Heart left ventricle (tissue), 16 donors: ENCODE data around the gene KCNJ18. TPM values are rescaled to one million over a fixed set of nuclear protein-coding genes. Genes with fewer than 3 reads are reported as not detected.
A peak's percentile ranks its signal among the peaks of the same experiment; 100 is the strongest.
"Not testable (repeated sequence)": the region's sequence is repeated elsewhere in the genome, so short reads cannot be mapped to it uniquely, and the experiment has no call there.

Source experiments
- ATAC-seq, 4 donors: fragments of 200-7000 bp; cut with Tn5 transposase; one replicate each; pipeline ENCODE4 v1.9.1; 2020 to 2022; ENCODE audit warnings: moderate library complexity in 4 of 4, mild to moderate bottlenecking in 3 of 4, moderate number of reproducible peaks in 1 of 4
- DNase-seq, 5 donors: peaks; one replicate each; pipeline ENCODE4 v3.0.0-alpha.2; 2020
- H3K27ac ChIP-seq, 12 donors: fragments of 200-600 bp; sonication (generic) in 4 of 12; one replicate each; pipeline versions ENCODE4 v1.5.0 to v1.8.0; 2016 to 2022; ENCODE audit warnings: mild to moderate bottlenecking in 2 of 12
- H3K27me3 ChIP-seq, 9 donors: fragments of 200-600 bp; sonication (generic) in 2 of 9; one replicate each; pipeline versions ENCODE4 v1.5.1 to v1.8.0; 2016 to 2022; ENCODE audit warnings: mild to moderate bottlenecking in 3 of 9
- H3K36me3 ChIP-seq, 9 donors: fragments of 200-600 bp; sonication (generic) in 2 of 9; one replicate each; pipeline versions ENCODE4 v1.5.0 to v1.8.0; 2018 to 2022; ENCODE audit warnings: mild to moderate bottlenecking in 2 of 9
- H3K4me1 ChIP-seq, 12 donors: fragments of 200-600 bp; sonication (generic) in 4 of 12; one replicate each; pipeline versions ENCODE4 v1.5.0 to v1.8.0; 2016 to 2022; ENCODE audit warnings: mild to moderate bottlenecking in 3 of 12
- H3K4me3 ChIP-seq, 12 donors: fragments of 200-600 bp; sonication (generic) in 4 of 12; one replicate each; pipeline versions ENCODE4 v1.5.0 to v1.8.0; 2017 to 2022; ENCODE audit warnings: mild to moderate bottlenecking in 9 of 12, moderate library complexity in 4 of 12
- H3K9me3 ChIP-seq, 12 donors: fragments of 200-600 bp; sonication (generic) in 4 of 12; one replicate each; pipeline versions ENCODE4 v1.5.0 to v1.8.0; 2016 to 2022; ENCODE audit warnings: mild to moderate bottlenecking in 1 of 12
- POLR2A ChIP-seq, 2 donors: fragments of 450-650 bp; IDR thresholded peaks; one replicate each; pipeline ENCODE4 v1.6.1; 2017; ENCODE audit warnings: antibody characterized with exemption in 2 of 2, mild to moderate bottlenecking in 2 of 2, moderate library complexity in 2 of 2
- WGBS, 4 donors: extraction: QIAGEN DNeasy Blood & Tissue Kit in 2 of 4; methylation state at CpG; one replicate each; pipeline versions ENCODE4 v1.1.5 to v1.1.7; 2013 to 2018; 5-methylcytosine and 5-hydroxymethylcytosine counted together
- intact Hi-C, 10 donors: fragments of 100-400 bp; cut with DNase I; formaldehyde crosslinking; loops; one replicate each; pipeline versions ENCODE4 v1.11.1 to v1.14.2; 2022
- polyA plus RNA-seq, 2 donors: library from polyadenylated mRNA; stranded (reverse); fragments of 200-250 nt; gene quantifications; one replicate each; pipeline ENCODE4 v1.2.3, GENCODE V29; 2013
- total RNA-seq, 9 donors: library from RNA; depleted of rRNA in 2 of 9; stranded (reverse); fragments of >200 nt in 2 of 9; fragmentation: NEBNext Ultra II Directional in 3 of 9; extraction: Animal tissue kit (Norgen Biotek cat#: 25700) in 3 of 9; gene quantifications; one replicate each; pipeline versions ENCODE4 v1.1.0 to v1.2.4, GENCODE V29; 2016 to 2023
- TF ChIP-seq, protein P1 (sequence below), 12 donors: fragments of 200-600 bp; sonication (generic) in 4 of 12; IDR thresholded peaks; one replicate each; pipeline versions ENCODE4 v1.5.0 to v1.8.0; 2018 to 2022; ENCODE audit warnings: antibody characterized with exemption in 12 of 12, mild to moderate bottlenecking in 5 of 12
- donor health status: ischemic (EF 13 %, LVEDD 7.1; RV severe dilation, severe dysfunction).
- donor health status: healthy with polysubstance abuse.
- donor health status: DM: no; HTN: yes; CAD: no.
- donor health status: DM: no; HTN: no; CAD: no.
- donor health status: ischemic (EF 25% LVEDD 6.9; RV normal size, moderate dysfunction).
- donor health status: ischemic (EF 25% LVEDD 5.7; RV mildly dilated, moderate dysfunction).
- donor health status: healthy.
- donor health status: DM: yes; HTN: yes; CAD: no.
- donor health status: ischemic (EF 35%, LVEDD 5.7; RV mildly dilated, moderate dysfunction).
- donor health status: nonischemic (EF 11% LVEDD 7.7; RV severe dilation, severe dysfunction).
- donor health status: DM: yes; HTN: yes; CAD: no.
- donor health status: PGD.
- donor health status: ischemic (EF 29% LVEDD 5.4; RV normal size, mild dysfunction).
- donor health status: nonischemic (EF 23%, LVEDD 6.1; RV moderate dilation, normal function).

The KCNJ18 gene
- total and polyA plus RNA-seq, 11 donors: not detected

GRCh38 chr17:21685061-21685795 lies 7.1 kb upstream of the KCNJ18 start:
- intact Hi-C loops: loop anchor here in 1 of 10 donors (5.0 kb wide), 1 partner anchor 283 kb away; no protein-coding TSS in a partner anchor
- ATAC-seq, H3K27ac ChIP-seq, H3K36me3 ChIP-seq, H3K4me3 ChIP-seq, H3K4me1 ChIP-seq, H3K9me3 ChIP-seq, DNase-seq: not testable (repeated sequence)
- H3K27me3 ChIP-seq: peaks cover 0 to 11% (median 0%) of the 10 kb centered on the region in 9 donors
- 78 to 87% (median 81%) methylated on average over 41 to 42 of the region's 42 CpGs for WGBS, 4 donors

DNA sequence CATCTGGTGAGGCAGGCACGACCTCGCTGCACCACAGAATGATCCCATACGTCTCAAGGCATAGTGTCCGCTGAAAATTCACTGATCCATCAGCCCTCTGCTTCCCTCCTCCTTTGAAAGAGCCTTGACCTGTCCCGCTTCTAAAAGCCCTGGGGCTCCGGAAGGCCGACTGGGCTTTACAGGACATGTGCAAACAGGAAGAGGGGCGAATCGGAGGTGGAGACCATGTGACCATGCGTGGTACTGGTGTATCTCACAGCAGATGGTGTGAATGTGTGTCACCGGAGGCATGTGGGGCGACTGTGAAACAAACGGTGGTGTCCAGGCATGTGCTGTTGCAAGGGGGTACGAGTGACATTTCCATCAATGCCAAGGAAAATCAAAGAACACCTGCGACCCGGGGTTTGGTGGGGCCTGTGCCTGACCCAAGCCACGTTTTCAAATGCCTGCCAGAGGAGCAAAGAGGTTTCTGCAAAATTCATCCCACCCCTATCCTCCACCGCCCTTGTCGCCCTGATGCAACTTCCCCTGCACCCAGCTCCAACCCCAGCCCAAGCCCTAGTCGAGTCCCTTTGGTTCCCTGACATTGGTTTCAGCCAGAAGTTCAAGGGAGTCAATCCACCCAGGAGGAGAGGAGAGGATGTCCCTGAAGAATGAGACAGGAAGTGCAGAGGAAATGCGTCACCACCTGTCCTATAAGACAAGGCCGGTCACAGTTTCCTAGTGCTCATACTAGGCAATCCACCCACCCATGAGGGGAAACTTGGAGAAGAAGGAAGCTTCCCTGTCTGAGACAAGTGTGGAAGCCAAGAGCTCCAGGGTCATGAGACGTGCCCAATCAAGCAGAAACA lies 5.9 kb upstream of the KCNJ18 start:
- Histone ChIP-seq H3K4me1 (no peaks in the 10 kb centered on the region), H3K27me3 (peaks cover 0 to 11% (median 0%) of the 10 kb centered on the region in 9 donors), H3K36me3 (no peaks in the 10 kb centered on the region), H3K9me3 (no peaks in the 10 kb centered on the region), H3K27ac (no peak overlapping the region), H3K4me3 (no peak overlapping the region)
- DNase-seq (peak in 1 of 5 donors; percentile 27), ATAC-seq (no peak)
- 66 to 74% (median 67%) methylated on average over 17 to 23 of the region's 23 CpGs for WGBS, 4 donors
- intact Hi-C loops: loop anchor here in 1 of 10 donors (5.0 kb wide), 1 partner anchor 284 kb away; no protein-coding TSS in a partner anchor
- TF ChIP-seq, protein P1, sequence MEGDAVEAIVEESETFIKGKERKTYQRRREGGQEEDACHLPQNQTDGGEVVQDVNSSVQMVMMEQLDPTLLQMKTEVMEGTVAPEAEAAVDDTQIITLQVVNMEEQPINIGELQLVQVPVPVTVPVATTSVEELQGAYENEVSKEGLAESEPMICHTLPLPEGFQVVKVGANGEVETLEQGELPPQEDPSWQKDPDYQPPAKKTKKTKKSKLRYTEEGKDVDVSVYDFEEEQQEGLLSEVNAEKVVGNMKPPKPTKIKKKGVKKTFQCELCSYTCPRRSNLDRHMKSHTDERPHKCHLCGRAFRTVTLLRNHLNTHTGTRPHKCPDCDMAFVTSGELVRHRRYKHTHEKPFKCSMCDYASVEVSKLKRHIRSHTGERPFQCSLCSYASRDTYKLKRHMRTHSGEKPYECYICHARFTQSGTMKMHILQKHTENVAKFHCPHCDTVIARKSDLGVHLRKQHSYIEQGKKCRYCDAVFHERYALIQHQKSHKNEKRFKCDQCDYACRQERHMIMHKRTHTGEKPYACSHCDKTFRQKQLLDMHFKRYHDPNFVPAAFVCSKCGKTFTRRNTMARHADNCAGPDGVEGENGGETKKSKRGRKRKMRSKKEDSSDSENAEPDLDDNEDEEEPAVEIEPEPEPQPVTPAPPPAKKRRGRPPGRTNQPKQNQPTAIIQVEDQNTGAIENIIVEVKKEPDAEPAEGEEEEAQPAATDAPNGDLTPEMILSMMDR (IDR thresholded peaks at IDR 0.05): no peak
- no peak for TF ChIP-seq POLR2A (IDR thresholded peaks at IDR 0.05)

DNA sequence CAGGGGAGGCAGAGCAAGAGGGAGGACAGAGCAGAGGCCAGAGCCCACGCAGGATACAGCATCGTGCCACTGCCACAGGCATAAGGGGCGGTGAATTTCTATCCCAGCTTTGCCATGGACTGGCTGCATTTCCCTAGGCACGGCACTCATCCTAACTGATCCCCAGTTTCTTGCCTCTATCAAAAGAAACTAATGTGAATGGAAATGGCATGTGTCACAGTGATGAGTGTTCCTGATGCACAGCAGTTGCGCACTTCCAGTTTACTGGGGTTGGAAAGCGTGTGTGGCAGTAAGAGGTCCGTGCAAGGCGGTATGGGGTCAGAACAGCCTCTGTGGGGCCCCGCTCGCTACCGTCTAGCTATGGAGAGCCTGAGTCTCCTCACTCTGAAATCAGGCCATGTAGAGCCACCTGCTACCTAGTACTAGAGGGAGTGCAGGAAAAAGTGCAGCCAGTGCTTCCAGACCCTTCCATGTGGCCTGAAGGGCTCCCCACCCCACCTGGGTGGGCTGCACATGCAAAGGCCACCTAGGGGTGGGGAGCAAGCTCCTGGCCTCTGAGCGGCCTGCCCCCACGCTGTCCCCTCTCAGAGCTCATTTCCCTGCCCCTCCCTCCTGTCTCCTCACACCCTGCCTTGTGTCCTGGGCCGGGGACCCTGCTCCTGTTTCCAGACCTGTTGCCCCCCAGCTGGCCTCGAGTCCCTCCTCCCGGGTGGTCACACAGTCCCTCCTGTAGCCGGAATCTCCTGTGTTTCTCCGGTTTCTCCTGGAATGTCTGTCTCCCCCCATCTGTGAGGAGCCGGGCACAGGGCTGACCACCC lies 5.0 kb upstream of the KCNJ18 start:
- Histone ChIP-seq H3K4me1 (no peaks in the 10 kb centered on the region), H3K9me3 (no peaks in the 10 kb centered on the region), H3K27me3 (peaks cover 0 to 11% (median 0%) of the 10 kb centered on the region in 9 donors), H3K36me3 (no peaks in the 10 kb centered on the region), H3K27ac (no peak overlapping the region), H3K4me3 (no peak overlapping the region)
- 72 to 80% (median 77%) methylated on average over 19 of the region's 19 CpGs for WGBS, 4 donors
- intact Hi-C loops: loop anchor here in 1 of 10 donors (5.0 kb wide), 1 partner anchor 285 kb away; no protein-coding TSS in a partner anchor
- ATAC-seq (peak in 2 of 4 donors; percentile 18 to 28), DNase-seq (peak in 1 of 5 donors; percentile 39)
- TF ChIP-seq POLR2A (IDR thresholded peaks at IDR 0.05): no peak
- TF ChIP-seq, protein P1 (IDR thresholded peaks at IDR 0.05): no peak

GRCh38 chr17:21688293-21688949 lies 3.9 kb upstream of the KCNJ18 start:
- intact Hi-C loops: loop anchor here in 1 of 10 donors (5.0 kb wide), 1 partner anchor 286 kb away; no protein-coding TSS in a partner anchor
- Histone ChIP-seq H3K27ac (no peak overlapping the region), H3K4me1 (no peaks in the 10 kb centered on the region), H3K36me3 (no peaks in the 10 kb centered on the region), H3K27me3 (peaks cover 0 to 11% (median 0%) of the 10 kb centered on the region in 9 donors), H3K4me3 (no peak overlapping the region), H3K9me3 (no peaks in the 10 kb centered on the region)
- WGBS, 4 donors: 65 to 76% (median 74%) methylated on average over 6 to 11 of the region's 11 CpGs
- no peak for ATAC-seq
- TF ChIP-seq, protein P1 (IDR thresholded peaks at IDR 0.05): no peak
- TF ChIP-seq POLR2A (IDR thresholded peaks at IDR 0.05): no peak
- DNase-seq: peak in 1 of 5 donors; percentile 31
